Astrocyte (in vitro differentiated cells and primary cell): ENCODE measurements around the gene C19orf85. TPM values are rescaled to one million over a fixed set of nuclear protein-coding genes. Genes with fewer than 3 reads are reported as not detected.

Experiments
- DNase-seq: peaks from one replicate; pipeline ENCODE4 v3.0.0-alpha.2; 2010; ENCODE audit warnings: low read depth
- FAIRE-seq: peaks from 2 replicates; lab custom pipeline; 2011; peaks lifted over from hg19 to GRCh38; lab: Jason Lieb, UNC
- H2AFZ ChIP-seq: 2 replicates; pipeline ENCODE4 v1.6.0; 2012; ENCODE audit warnings: low read depth, low read length, inconsistent platforms
- H3K27ac ChIP-seq: 2 replicates; pipeline ENCODE4 v1.5.1; 2011; ENCODE audit warnings: low read depth, low read length, inconsistent platforms
- H3K27me3 ChIP-seq: 2 replicates; pipeline ENCODE4 v1.6.0; 2011; ENCODE audit warnings: low read length, inconsistent platforms; ENCODE audit not compliant: insufficient read depth
- H3K36me3 ChIP-seq: 2 replicates; pipeline ENCODE4 v1.5.1; 2011; ENCODE audit warnings: low read length, inconsistent platforms; ENCODE audit not compliant: insufficient read depth
- H3K4me1 ChIP-seq: 2 replicates; pipeline ENCODE4 v1.5.1; 2011; ENCODE audit warnings: low read length, inconsistent platforms; ENCODE audit not compliant: insufficient read depth
- H3K4me2 ChIP-seq: 2 replicates; pipeline ENCODE4 v1.6.0; 2012; ENCODE audit warnings: low read length, inconsistent platforms
- H3K4me3 ChIP-seq: 2 replicates; pipeline ENCODE4 v1.5.1; 2011; ENCODE audit warnings: low read depth, mild to moderate bottlenecking, low read length, inconsistent platforms; ENCODE audit not compliant: insufficient read depth
- H3K79me2 ChIP-seq: 2 replicates; pipeline ENCODE4 v1.6.0; 2012; ENCODE audit warnings: mild to moderate bottlenecking, low read length, inconsistent platforms; ENCODE audit not compliant: insufficient read depth
- H3K9ac ChIP-seq: 2 replicates; pipeline ENCODE4 v1.6.0; 2012; ENCODE audit warnings: mild to moderate bottlenecking, low read length, inconsistent platforms
- H3K9me3 ChIP-seq: 2 replicates; pipeline ENCODE4 v1.5.1; 2012; ENCODE audit warnings: low read depth, mild to moderate bottlenecking, low read length, inconsistent platforms; ENCODE audit not compliant: insufficient read depth
- H4K20me1 ChIP-seq: 2 replicates; pipeline ENCODE4 v1.6.0; 2012; ENCODE audit warnings: low read length, inconsistent platforms; ENCODE audit not compliant: insufficient read depth
- H3K27ac Mint-ChIP-seq: one replicate; pipeline ENCODE4 v1.8.0; 2021; ENCODE audit warnings: mild to moderate bottlenecking, mixed read lengths; ENCODE audit not compliant: unreplicated experiment
- H3K27me3 Mint-ChIP-seq: one replicate; pipeline ENCODE4 v1.8.0; 2021; ENCODE audit warnings: low read depth, mixed read lengths; ENCODE audit not compliant: unreplicated experiment
- H3K36me3 Mint-ChIP-seq: one replicate; pipeline ENCODE4 v1.8.0; 2021; ENCODE audit warnings: low read depth, mixed read lengths; ENCODE audit not compliant: unreplicated experiment
- H3K4me1 Mint-ChIP-seq: one replicate; pipeline ENCODE4 v1.8.0; 2021; ENCODE audit warnings: low read depth, mixed read lengths; ENCODE audit not compliant: unreplicated experiment
- H3K4me3 Mint-ChIP-seq: one replicate; pipeline ENCODE4 v1.8.0; 2021; ENCODE audit warnings: mild to moderate bottlenecking, moderate library complexity, mixed read lengths; ENCODE audit not compliant: unreplicated experiment
- H3K9me3 Mint-ChIP-seq: one replicate; pipeline ENCODE4 v1.8.0; 2021; ENCODE audit warnings: mild to moderate bottlenecking, mixed read lengths; ENCODE audit not compliant: unreplicated experiment
- EZH2 ChIP-seq: IDR thresholded peaks from 2 replicates; pipeline ENCODE4 v1.6.1; 2012; ENCODE audit warnings: mild to moderate bottlenecking, low read length, inconsistent platforms; ENCODE audit not compliant: insufficient read depth
- total RNA-seq: library from RNA; stranded (reverse); gene quantifications from 2 replicates; pipeline ENCODE4 v1.2.1, GENCODE V29; 2021
- TF ChIP-seq, protein P1 (sequence below): IDR thresholded peaks from 2 replicates; pipeline ENCODE4 v1.5.1; 2011; ENCODE audit warnings: low read depth, mild to moderate bottlenecking, inconsistent platforms, low read length, moderate library complexity; ENCODE audit not compliant: insufficient read depth

Gene C19orf85
- total RNA-seq, 1 donor from 2014 or later, result not detected

DNA sequence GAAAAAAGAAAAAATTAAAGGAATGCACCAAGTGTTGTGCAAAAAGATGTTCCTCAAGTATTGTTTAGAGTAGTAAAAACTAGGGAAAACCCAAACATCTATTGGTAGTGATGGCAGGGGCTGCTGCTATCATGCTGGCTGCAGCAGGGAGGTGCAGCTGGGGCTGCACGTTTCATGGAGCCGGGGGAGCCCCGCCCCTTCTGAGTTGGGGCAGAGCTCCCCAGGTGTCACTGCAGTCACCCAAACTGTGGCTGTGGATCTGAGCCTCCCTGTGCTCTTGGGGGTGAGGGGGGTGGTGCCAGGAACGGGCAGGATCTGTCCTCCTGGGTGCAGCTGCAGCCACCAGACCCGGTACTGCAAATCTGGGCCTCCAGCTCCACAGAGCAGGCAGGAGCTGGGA lies 45.4 kb downstream of the C19orf85 start:
- no peak overlapping the region for H2AFZ ChIP-seq
- no peak for DNase-seq
- TF ChIP-seq, protein P1, sequence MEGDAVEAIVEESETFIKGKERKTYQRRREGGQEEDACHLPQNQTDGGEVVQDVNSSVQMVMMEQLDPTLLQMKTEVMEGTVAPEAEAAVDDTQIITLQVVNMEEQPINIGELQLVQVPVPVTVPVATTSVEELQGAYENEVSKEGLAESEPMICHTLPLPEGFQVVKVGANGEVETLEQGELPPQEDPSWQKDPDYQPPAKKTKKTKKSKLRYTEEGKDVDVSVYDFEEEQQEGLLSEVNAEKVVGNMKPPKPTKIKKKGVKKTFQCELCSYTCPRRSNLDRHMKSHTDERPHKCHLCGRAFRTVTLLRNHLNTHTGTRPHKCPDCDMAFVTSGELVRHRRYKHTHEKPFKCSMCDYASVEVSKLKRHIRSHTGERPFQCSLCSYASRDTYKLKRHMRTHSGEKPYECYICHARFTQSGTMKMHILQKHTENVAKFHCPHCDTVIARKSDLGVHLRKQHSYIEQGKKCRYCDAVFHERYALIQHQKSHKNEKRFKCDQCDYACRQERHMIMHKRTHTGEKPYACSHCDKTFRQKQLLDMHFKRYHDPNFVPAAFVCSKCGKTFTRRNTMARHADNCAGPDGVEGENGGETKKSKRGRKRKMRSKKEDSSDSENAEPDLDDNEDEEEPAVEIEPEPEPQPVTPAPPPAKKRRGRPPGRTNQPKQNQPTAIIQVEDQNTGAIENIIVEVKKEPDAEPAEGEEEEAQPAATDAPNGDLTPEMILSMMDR, result no peak
- TF ChIP-seq EZH2, result no peak
- no peak overlapping the region for H3K27ac ChIP-seq
- no peak overlapping the region for H3K4me2 ChIP-seq
- FAIRE-seq, result no peak
- Mint-ChIP-seq H3K9me3 (no peaks in the 10 kb centered on the region), H3K27me3 (peaks cover 27% of the 10 kb centered on the region), H3K36me3 (no peaks in the 10 kb centered on the region), H3K4me1 (peaks cover 1% of the 10 kb centered on the region), H3K4me3 (no peak overlapping the region), H3K27ac (no peak overlapping the region)
- H3K9ac ChIP-seq, result no peak overlapping the region
- H3K9me3 ChIP-seq, result no peaks in the 10 kb centered on the region
- H3K4me1 ChIP-seq, result no peaks in the 10 kb centered on the region
- H3K4me3 ChIP-seq, result no peak overlapping the region
- no peaks in the 10 kb centered on the region for H3K36me3 ChIP-seq
- H3K79me2 ChIP-seq, result no peaks in the 10 kb centered on the region
- peaks cover 5% of the 10 kb centered on the region for H3K27me3 ChIP-seq
- no peaks in the 10 kb centered on the region for H4K20me1 ChIP-seq

DNA sequence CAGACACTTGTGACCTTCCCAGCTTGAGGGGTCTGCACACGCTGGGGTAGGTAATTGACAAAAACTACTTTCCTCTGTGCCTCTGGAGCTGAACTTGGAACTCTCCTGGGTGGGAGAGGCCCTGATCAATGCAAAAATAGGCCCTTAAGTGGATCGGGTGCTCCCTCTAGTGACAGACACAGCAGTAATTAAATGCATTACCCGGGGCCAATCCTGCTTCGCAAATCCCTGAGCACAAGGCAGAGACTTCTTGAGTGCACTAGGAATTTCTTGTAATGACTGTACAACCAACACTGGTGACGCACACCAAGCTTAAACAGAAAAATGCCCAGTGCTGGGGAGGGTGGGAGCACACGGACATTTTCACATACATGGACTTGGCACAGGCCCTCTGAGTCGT lies 46.4 kb downstream of the C19orf85 start:
- Mint-ChIP-seq H3K27ac (peak overlapping the region; percentile 75), H3K27me3 (peaks cover 24% of the 10 kb centered on the region), H3K4me1 (peaks cover 1% of the 10 kb centered on the region), H3K4me3 (no peak overlapping the region), H3K9me3 (no peaks in the 10 kb centered on the region), H3K36me3 (no peaks in the 10 kb centered on the region)
- Histone ChIP-seq H3K9ac (no peak overlapping the region), H2AFZ (no peak overlapping the region), H3K27ac (no peak overlapping the region), H3K27me3 (peaks cover 2% of the 10 kb centered on the region), H3K79me2 (no peaks in the 10 kb centered on the region), H3K36me3 (no peaks in the 10 kb centered on the region), H3K4me1 (no peaks in the 10 kb centered on the region), H3K4me2 (no peak overlapping the region), H4K20me1 (no peaks in the 10 kb centered on the region), H3K9me3 (no peaks in the 10 kb centered on the region), H3K4me3 (no peak overlapping the region)
- TF ChIP-seq, protein P1, result peak; percentile 86
- TF ChIP-seq EZH2, result no peak
- FAIRE-seq, result peak; percentile 56
- peak; percentile 78 for DNase-seq

Other genes with a start within 250 kb of the C19orf85 start
- 2.7 and 3.9 TPM in 2 replicates for gene TMEM86B, start 236.0 kb downstream of the C19orf85 start, total RNA-seq
- gene PPP6R1, start 205.7 kb downstream of the C19orf85 start, total RNA-seq, result 73.8 and 75.2 TPM in 2 replicates
- 34.8 and 39.8 TPM in 2 replicates for gene HSPBP1, start 184.6 kb downstream of the C19orf85 start, total RNA-seq
- 17.6 and 18.8 TPM in 2 replicates for gene BRSK1, start 180.8 kb downstream of the C19orf85 start, total RNA-seq
- not detected in 2 replicates for gene TMEM150B, start 139.4 kb downstream of the C19orf85 start, total RNA-seq
- gene KMT5C, start 124.9 kb downstream of the C19orf85 start, total RNA-seq, result 14.6 and 16.0 TPM in 2 replicates
- 0.50 TPM in 2 replicates for gene COX6B2, start 110.0 kb downstream of the C19orf85 start, total RNA-seq
- gene GARIN5B, start 101.5 kb downstream of the C19orf85 start, total RNA-seq, result 0.10 and 0.20 TPM in 2 replicates
- gene IL11, start 94.3 kb downstream of the C19orf85 start, total RNA-seq, result 183 and 202 TPM in 2 replicates
- gene TMEM190, start 87.9 kb downstream of the C19orf85 start, total RNA-seq, result 2.5 TPM in 2 replicates
- 1.4 and 2.1 TPM in 2 replicates for gene TMEM238, start 80.5 kb downstream of the C19orf85 start, total RNA-seq
- 2,006 and 2,072 TPM in 2 replicates for gene RPL28, start 78.8 kb downstream of the C19orf85 start, total RNA-seq
- 107 and 116 TPM in 2 replicates for gene UBE2S, start 57.0 kb downstream of the C19orf85 start, total RNA-seq
- gene SHISA7, start 21.5 kb downstream of the C19orf85 start, total RNA-seq, result 0.09 TPM in 1 of 2 replicates, not detected in the other
- gene ISOC2, start 3.1 kb downstream of the C19orf85 start, total RNA-seq, result 58.8 and 61.6 TPM in 2 replicates
- 9.9 and 11.9 TPM in 2 replicates for gene ZNF628, start 11.9 kb upstream of the C19orf85 start, total RNA-seq
- 68.7 and 71.2 TPM in 2 replicates for gene NAT14, start 20.4 kb upstream of the C19orf85 start, total RNA-seq
- gene SSC5D, start 23.7 kb upstream of the C19orf85 start, total RNA-seq, result 46.8 and 66.1 TPM in 2 replicates
- 2.5 and 4.2 TPM in 2 replicates for gene SBK2, start 72.4 kb upstream of the C19orf85 start, total RNA-seq
- 0.34 and 0.91 TPM in 2 replicates for gene SBK3, start 80.8 kb upstream of the C19orf85 start, total RNA-seq
- gene ZNF579, start 116.1 kb upstream of the C19orf85 start, total RNA-seq, result 50.2 and 58.0 TPM in 2 replicates
- 14.2 and 14.5 TPM in 2 replicates for gene FIZ1, start 134.8 kb upstream of the C19orf85 start, total RNA-seq
- gene ZNF524, start 135.5 kb upstream of the C19orf85 start, total RNA-seq, result 6.0 and 6.3 TPM in 2 replicates
- 15.0 and 15.3 TPM in 2 replicates for gene ZNF865, start 140.9 kb upstream of the C19orf85 start, total RNA-seq
- 5.0 and 5.3 TPM in 2 replicates for gene ZNF784, start 159.8 kb upstream of the C19orf85 start, total RNA-seq
- 35.8 and 36.6 TPM in 2 replicates for gene ZNF580, start 176.3 kb upstream of the C19orf85 start, total RNA-seq
- gene ZNF581, start 178.9 kb upstream of the C19orf85 start, total RNA-seq, result 28.4 and 30.0 TPM in 2 replicates
- gene CCDC106, start 183.5 kb upstream of the C19orf85 start, total RNA-seq, result 12.2 and 12.8 TPM in 2 replicates
- gene U2AF2, start 190.3 kb upstream of the C19orf85 start, total RNA-seq, result 183 and 194 TPM in 2 replicates
- 145 and 156 TPM in 2 replicates for gene EPN1, start 210.5 kb upstream of the C19orf85 start, total RNA-seq